ENCODE results near the gene TAF3. TPM values are rescaled to one million over a fixed set of nuclear protein-coding genes. Genes with fewer than 3 reads are reported as not detected.

Gene TAF3
- total RNA-seq, 4 donors from 2014 or later: 11.7 to 12.6 (median 12.4) TPM

GRCh38 chr10:8013006-8013405, 194.7 kb downstream of the TAF3 start:
- H3K27ac ChIP-seq: no peak overlapping the region
- DNase-seq (ENCODE audit: low spot score in 2 of 2): no peak
- 100% methylated on average over 1 of the region's 1 CpG for WGBS, 2 donors
- H3K4me3 ChIP-seq: no peak overlapping the region
- H3K27me3 ChIP-seq: no peaks in the 10 kb centered on the region
- peaks cover 0 to 64% (median 22%) of the 10 kb centered on the region in 3 donors for H3K36me3 ChIP-seq
- no peaks in the 10 kb centered on the region for H3K9me3 ChIP-seq
- TF ChIP-seq POLR2A (IDR thresholded peaks at IDR 0.05) (no peak), EP300 (IDR thresholded peaks at IDR 0.05) (no peak), CTCF (IDR thresholded peaks at IDR 0.05) (no peak)
- no peaks in the 10 kb centered on the region for H3K4me1 ChIP-seq

- WGBS, 2 donors: 96% methylated on average over 10 of the region's 10 CpGs
- TF ChIP-seq POLR2A (IDR thresholded peaks at IDR 0.05): no peak
- no peak for TF ChIP-seq CTCF (IDR thresholded peaks at IDR 0.05)
- no peak for TF ChIP-seq EP300 (IDR thresholded peaks at IDR 0.05)
Observed at GRCh38 chr10:8013619-8014018, 195.3 kb downstream of the TAF3 start.

GRCh38 chr10:8014649-8015048, 196.3 kb downstream of the TAF3 start:
- Histone ChIP-seq H3K36me3 (peaks cover 0 to 48% (median 17%) of the 10 kb centered on the region in 3 donors), H3K27me3 (no peaks in the 10 kb centered on the region), H3K27ac (no peak overlapping the region), H3K9me3 (no peaks in the 10 kb centered on the region), H3K4me3 (no peak overlapping the region), H3K4me1 (no peaks in the 10 kb centered on the region)
- no peak for TF ChIP-seq EP300 (IDR thresholded peaks at IDR 0.05)
- TF ChIP-seq CTCF (IDR thresholded peaks at IDR 0.05): no peak
- no peak for TF ChIP-seq POLR2A (IDR thresholded peaks at IDR 0.05)
- no peak for DNase-seq (ENCODE audit: low spot score in 2 of 2)
- WGBS, 2 donors: 93 to 95% methylated on average over 16 of the region's 16 CpGs

More at GRCh38 chr10:8013619-8014018, 195.3 kb downstream of the TAF3 start:
- no peak overlapping the region for H3K4me3 ChIP-seq
- H3K36me3 ChIP-seq: peaks cover 0 to 58% (median 22%) of the 10 kb centered on the region in 3 donors
- H3K27ac ChIP-seq: no peak overlapping the region
- no peaks in the 10 kb centered on the region for H3K27me3 ChIP-seq
- no peaks in the 10 kb centered on the region for H3K4me1 ChIP-seq
- H3K9me3 ChIP-seq: no peaks in the 10 kb centered on the region
- no peak for DNase-seq (ENCODE audit: low spot score in 2 of 2)

DNA sequence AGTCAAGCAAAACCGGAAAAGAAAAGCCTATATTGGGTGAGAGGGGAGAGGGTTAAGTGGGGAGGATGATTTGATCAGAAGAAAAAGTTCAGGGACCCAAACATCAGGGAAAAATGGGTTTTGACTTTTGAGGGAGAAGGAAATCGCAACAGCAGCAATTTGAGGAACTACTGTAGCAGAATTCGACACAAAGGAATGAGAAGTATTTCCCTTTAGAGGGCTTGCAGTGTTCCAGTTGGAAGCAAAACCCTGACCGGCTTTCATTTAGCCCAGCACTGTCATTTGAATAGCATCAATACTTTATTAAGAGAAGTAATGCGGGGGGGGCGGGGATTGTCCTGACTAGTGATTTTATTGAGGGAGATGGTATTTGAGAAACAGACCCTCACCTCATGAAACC, 199.0 kb downstream of the TAF3 start:
- Histone ChIP-seq H3K4me3 (no peak overlapping the region), H3K4me1 (no peaks in the 10 kb centered on the region), H3K9me3 (no peaks in the 10 kb centered on the region), H3K27me3 (no peaks in the 10 kb centered on the region), H3K36me3 (peaks cover 0 to 24% (median 10%) of the 10 kb centered on the region in 3 donors), H3K27ac (no peak overlapping the region)
- TF ChIP-seq EP300 (IDR thresholded peaks at IDR 0.05) (no peak), POLR2A (IDR thresholded peaks at IDR 0.05) (no peak)
- DNase-seq (ENCODE audit: low spot score in 2 of 2): no peak
- 37 to 42% methylated on average over 6 of the region's 6 CpGs for WGBS, 2 donors

DNA sequence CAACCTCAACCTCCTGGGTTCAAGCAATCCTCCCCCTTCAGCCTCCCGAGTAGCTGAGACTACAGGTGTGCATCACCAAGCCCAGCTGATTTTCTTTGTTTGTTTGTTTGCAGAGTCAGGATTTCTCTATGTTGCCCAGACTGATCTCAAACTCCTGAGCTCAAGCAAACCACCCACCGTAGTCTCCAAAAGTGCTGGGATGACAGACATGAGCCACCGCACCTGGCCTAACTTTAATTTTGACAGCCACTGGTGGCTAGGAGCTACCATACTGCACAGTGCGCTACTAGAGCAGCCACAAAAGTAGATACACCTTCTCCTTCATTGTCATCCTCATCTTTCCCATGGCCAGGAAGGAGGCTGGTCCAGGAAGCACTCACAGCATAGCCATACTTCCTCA, 205.0 kb downstream of the TAF3 start:
- Histone ChIP-seq H3K9me3 (no peaks in the 10 kb centered on the region), H3K27me3 (peaks cover 0 to 31% of the 10 kb centered on the region in 2 donors), H3K36me3 (no peaks in the 10 kb centered on the region), H3K4me3 (no peak overlapping the region), H3K27ac (no peak overlapping the region), H3K4me1 (peaks cover 0 to 4% (median 0%) of the 10 kb centered on the region in 4 donors)
- no peak for TF ChIP-seq CTCF (IDR thresholded peaks at IDR 0.05)
- TF ChIP-seq POLR2A (IDR thresholded peaks at IDR 0.05): no peak
- TF ChIP-seq EP300 (IDR thresholded peaks at IDR 0.05): no peak
- no peak for DNase-seq (ENCODE audit: low spot score in 2 of 2)
- 84 to 89% methylated on average over 4 of the region's 4 CpGs for WGBS, 2 donors

DNA sequence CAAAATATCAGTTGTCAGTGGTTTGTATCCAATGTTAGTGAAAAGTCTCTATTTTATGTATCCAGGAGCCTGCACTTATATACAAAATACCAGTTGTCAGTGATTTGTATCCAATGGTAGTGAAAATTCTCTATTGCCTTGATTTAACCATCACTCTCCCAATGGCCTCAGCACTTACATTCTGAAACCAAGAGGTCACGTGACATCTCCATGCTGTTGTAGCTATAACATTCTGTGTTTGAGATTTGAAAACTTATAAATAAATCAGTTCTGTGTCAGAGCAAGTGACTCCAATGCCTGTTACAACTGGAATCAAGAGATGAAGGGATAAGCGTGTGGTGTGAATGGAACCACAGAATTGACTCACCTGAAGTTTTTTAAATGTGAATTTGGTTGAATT, 205.5 kb downstream of the TAF3 start:
- Histone ChIP-seq H3K36me3 (no peaks in the 10 kb centered on the region), H3K27me3 (peaks cover 0 to 31% of the 10 kb centered on the region in 2 donors), H3K9me3 (no peaks in the 10 kb centered on the region), H3K4me1 (peaks cover 0 to 4% (median 0%) of the 10 kb centered on the region in 4 donors), H3K4me3 (no peak overlapping the region), H3K27ac (no peak overlapping the region)
- TF ChIP-seq CTCF (IDR thresholded peaks at IDR 0.05) (no peak), EP300 (IDR thresholded peaks at IDR 0.05) (no peak), POLR2A (IDR thresholded peaks at IDR 0.05) (no peak)
- 90 to 94% methylated on average over 2 of the region's 2 CpGs for WGBS, 2 donors
- DNase-seq (ENCODE audit: low spot score in 2 of 2): no peak
